ENCODE results near the gene THSD7B. TPM values are rescaled to one million over a fixed set of nuclear protein-coding genes. Genes with fewer than 3 reads are reported as not detected.

The THSD7B gene
- total RNA-seq, 1 donor from 2014 or later, result 12.0 TPM

GRCh38 chr2:137208431-137208891, 443.1 kb downstream of the THSD7B start:
- Mint-ChIP-seq H3K4me3 (ENCODE audit: low read depth) (peak overlapping the region; percentile 63), H3K4me1 (ENCODE audit: low read depth) (peaks cover 34% of the 10 kb centered on the region), H3K9me3 (ENCODE audit: low read depth) (no peaks in the 10 kb centered on the region), H3K36me3 (ENCODE audit: insufficient read depth) (peaks cover 2% of the 10 kb centered on the region), H3K27me3 (no peaks in the 10 kb centered on the region), H3K27ac (peak overlapping the region; percentile 97)
- TF ChIP-seq CTCF (IDR thresholded peaks at IDR 0.05; ENCODE audit: unreplicated experiment), result no peak
- DNase-seq (ENCODE audit: low spot score, unreplicated experiment), result no peak

GRCh38 chr2:137210039-137210438, 444.7 kb downstream of the THSD7B start:
- Mint-ChIP-seq H3K36me3 (ENCODE audit: insufficient read depth) (peaks cover 4% of the 10 kb centered on the region), H3K27me3 (no peaks in the 10 kb centered on the region), H3K9me3 (ENCODE audit: low read depth) (peaks cover 5% of the 10 kb centered on the region), H3K27ac (peak overlapping the region; percentile 34), H3K4me3 (ENCODE audit: low read depth) (peak overlapping the region; percentile 3), H3K4me1 (ENCODE audit: low read depth) (peaks cover 34% of the 10 kb centered on the region)
- no peak for TF ChIP-seq CTCF (IDR thresholded peaks at IDR 0.05; ENCODE audit: unreplicated experiment)
- DNase-seq (ENCODE audit: low spot score, unreplicated experiment), result no peak

GRCh38 chr2:137211761-137212160, 446.4 kb downstream of the THSD7B start:
- no peak for DNase-seq (ENCODE audit: low spot score, unreplicated experiment)
- Mint-ChIP-seq H3K27me3 (no peaks in the 10 kb centered on the region), H3K4me1 (ENCODE audit: low read depth) (peaks cover 29% of the 10 kb centered on the region), H3K27ac (no peak overlapping the region), H3K36me3 (ENCODE audit: insufficient read depth) (peaks cover 4% of the 10 kb centered on the region), H3K9me3 (ENCODE audit: low read depth) (peaks cover 6% of the 10 kb centered on the region), H3K4me3 (ENCODE audit: low read depth) (no peak overlapping the region)
- TF ChIP-seq CTCF (IDR thresholded peaks at IDR 0.05; ENCODE audit: unreplicated experiment), result no peak

GRCh38 chr2:137220438-137220993, 455.2 kb downstream of the THSD7B start:
- Mint-ChIP-seq H3K27ac (no peak overlapping the region), H3K36me3 (ENCODE audit: insufficient read depth) (no peaks in the 10 kb centered on the region), H3K4me3 (ENCODE audit: low read depth) (no peak overlapping the region), H3K4me1 (ENCODE audit: low read depth) (no peaks in the 10 kb centered on the region), H3K9me3 (ENCODE audit: low read depth) (no peaks in the 10 kb centered on the region), H3K27me3 (no peaks in the 10 kb centered on the region)
- TF ChIP-seq CTCF (IDR thresholded peaks at IDR 0.05; ENCODE audit: unreplicated experiment), result no peak
- no peak for DNase-seq (ENCODE audit: low spot score, unreplicated experiment)

GRCh38 chr2:137221797-137222492, 456.6 kb downstream of the THSD7B start:
- TF ChIP-seq CTCF (IDR thresholded peaks at IDR 0.05; ENCODE audit: unreplicated experiment), result no peak
- Mint-ChIP-seq H3K36me3 (ENCODE audit: insufficient read depth) (no peaks in the 10 kb centered on the region), H3K4me1 (ENCODE audit: low read depth) (no peaks in the 10 kb centered on the region), H3K27ac (no peak overlapping the region), H3K4me3 (ENCODE audit: low read depth) (no peak overlapping the region), H3K9me3 (ENCODE audit: low read depth) (no peaks in the 10 kb centered on the region), H3K27me3 (no peaks in the 10 kb centered on the region)
- no peak for DNase-seq (ENCODE audit: low spot score, unreplicated experiment)

Data from progenitor cell of endocrine pancreas (in vitro differentiated cells).